ENCODE results near the gene MRPL58. TPM values are rescaled to one million over a fixed set of nuclear protein-coding genes. Genes with fewer than 3 reads are reported as not detected.

Gene MRPL58
- total RNA-seq, 1 donor from 2014 or later: 22.2 TPM

DNA sequence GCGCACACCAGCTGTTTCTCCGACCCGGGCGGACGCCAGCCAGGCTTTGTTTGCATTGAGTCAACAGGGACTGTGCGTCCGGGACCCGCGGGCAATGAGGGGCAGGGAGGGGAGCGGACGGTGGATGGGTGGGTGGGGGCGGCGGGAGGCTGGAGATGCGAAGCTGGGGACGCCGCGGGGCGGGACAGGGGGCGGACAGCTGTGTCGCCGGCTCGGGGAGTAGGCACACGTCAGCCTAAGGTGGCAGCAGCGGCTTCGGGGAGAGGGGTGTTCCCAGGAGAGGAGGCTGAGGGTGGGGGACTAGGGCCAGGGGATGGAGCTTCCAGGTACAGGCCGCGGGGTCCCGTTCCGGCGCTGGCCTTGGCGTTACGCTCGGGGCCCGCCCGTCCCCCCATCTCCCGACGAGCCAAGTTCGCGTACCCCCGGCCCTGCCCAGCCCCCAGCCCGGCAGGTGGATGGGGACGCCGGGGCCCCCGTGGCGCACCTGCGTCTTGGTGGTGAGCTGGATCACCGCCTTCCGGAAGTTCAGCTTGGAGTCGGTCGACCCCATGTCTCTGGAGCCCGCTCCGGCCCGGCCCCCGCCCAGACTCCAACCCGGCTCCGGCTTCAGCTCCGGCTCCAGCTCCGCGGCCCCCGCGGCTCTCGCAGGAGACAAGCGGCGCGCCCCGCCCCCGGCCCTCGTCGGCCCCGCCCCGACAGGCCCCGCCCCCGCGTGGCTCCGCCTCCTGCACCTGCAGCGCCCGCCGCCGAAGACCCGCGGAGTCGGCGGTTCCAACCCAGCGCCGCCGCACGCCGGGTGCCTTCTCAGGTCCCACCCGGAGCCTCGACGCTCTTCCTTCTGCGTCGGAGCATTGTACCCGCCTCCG, 40.1 kb upstream of the MRPL58 start, which contains the start of gene HID1:
TSS of gene HID1 (minus strand) at position 653 of the 866 bp plus-strand sequence. CDS start at position 550, 103 bp downstream.
- peak within 1 kb of the TSS; percentile 87 for H3K27ac Mint-ChIP-seq (ENCODE audit: unreplicated experiment)

DNA sequence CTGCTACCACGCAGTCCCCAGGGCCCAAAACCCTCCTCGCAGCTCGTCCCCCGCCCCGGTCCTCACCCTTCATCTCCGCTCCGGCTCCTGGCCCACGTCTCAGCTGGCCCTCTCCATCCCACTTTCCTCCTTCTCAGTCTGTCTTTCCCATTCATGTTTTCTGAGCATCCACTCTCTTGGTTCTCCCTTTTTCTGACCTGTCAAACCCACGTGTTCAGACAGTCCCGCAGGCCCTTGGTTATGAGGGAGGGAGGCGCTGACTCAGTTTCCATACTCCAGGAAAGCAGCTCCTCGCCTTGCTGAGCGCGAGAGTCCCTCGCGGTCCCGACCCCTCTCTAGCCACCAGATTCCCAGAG, 39.5 kb upstream of the MRPL58 start:
- DNase-seq: no peak
- Mint-ChIP-seq H3K9me3 (ENCODE audit: unreplicated experiment) (peaks cover 4% of the 10 kb centered on the region), H3K27me3 (ENCODE audit: unreplicated experiment) (peaks cover 10% of the 10 kb centered on the region), H3K4me3 (ENCODE audit: unreplicated experiment) (peak overlapping the region; percentile 91), H3K4me1 (ENCODE audit: low read depth, unreplicated experiment) (no peaks in the 10 kb centered on the region), H3K27ac (ENCODE audit: unreplicated experiment) (peak overlapping the region; percentile 87), H3K36me3 (ENCODE audit: unreplicated experiment) (no peaks in the 10 kb centered on the region)
- TF ChIP-seq, protein P1, sequence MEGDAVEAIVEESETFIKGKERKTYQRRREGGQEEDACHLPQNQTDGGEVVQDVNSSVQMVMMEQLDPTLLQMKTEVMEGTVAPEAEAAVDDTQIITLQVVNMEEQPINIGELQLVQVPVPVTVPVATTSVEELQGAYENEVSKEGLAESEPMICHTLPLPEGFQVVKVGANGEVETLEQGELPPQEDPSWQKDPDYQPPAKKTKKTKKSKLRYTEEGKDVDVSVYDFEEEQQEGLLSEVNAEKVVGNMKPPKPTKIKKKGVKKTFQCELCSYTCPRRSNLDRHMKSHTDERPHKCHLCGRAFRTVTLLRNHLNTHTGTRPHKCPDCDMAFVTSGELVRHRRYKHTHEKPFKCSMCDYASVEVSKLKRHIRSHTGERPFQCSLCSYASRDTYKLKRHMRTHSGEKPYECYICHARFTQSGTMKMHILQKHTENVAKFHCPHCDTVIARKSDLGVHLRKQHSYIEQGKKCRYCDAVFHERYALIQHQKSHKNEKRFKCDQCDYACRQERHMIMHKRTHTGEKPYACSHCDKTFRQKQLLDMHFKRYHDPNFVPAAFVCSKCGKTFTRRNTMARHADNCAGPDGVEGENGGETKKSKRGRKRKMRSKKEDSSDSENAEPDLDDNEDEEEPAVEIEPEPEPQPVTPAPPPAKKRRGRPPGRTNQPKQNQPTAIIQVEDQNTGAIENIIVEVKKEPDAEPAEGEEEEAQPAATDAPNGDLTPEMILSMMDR (IDR thresholded peaks at IDR 0.05; ENCODE audit: partially characterized antibody, unreplicated experiment): no peak

More for the DNA sequence above, 40.1 kb upstream of the MRPL58 start, which contains the start of gene HID1:
- peaks cover 10% of the 10 kb centered on the region for H3K27me3 Mint-ChIP-seq (ENCODE audit: unreplicated experiment)
- H3K4me1 Mint-ChIP-seq (ENCODE audit: low read depth, unreplicated experiment): no peaks in the 10 kb centered on the region
- peak within 1 kb of the TSS; percentile 91 for H3K4me3 Mint-ChIP-seq (ENCODE audit: unreplicated experiment)
- peaks cover 4% of the 10 kb centered on the region for H3K9me3 Mint-ChIP-seq (ENCODE audit: unreplicated experiment)
- DNase-seq: peak; percentile 89
- no peaks in the 10 kb centered on the region for H3K36me3 Mint-ChIP-seq (ENCODE audit: unreplicated experiment)
- TF ChIP-seq, protein P1 (IDR thresholded peaks at IDR 0.05; ENCODE audit: partially characterized antibody, unreplicated experiment): no peak

DNA sequence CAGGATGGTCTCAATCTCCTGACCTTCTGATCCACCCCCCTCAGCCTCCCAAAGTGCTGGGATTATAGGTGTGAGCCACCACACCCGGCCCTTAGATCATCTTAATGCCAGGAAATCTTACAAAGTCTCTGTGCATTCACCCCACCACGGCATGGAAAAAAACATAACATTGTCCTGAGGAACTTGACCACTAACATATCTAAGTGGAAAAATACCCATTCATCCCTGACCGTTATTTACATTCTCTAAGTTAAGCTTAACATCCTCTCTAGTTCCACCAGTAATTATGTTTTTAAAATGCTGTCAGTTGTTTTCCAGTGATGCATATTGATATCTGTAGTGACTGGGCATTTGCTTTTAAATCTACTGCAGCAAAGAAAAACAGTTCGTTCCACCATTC, 36.5 kb upstream of the MRPL58 start:
- peaks cover 12% of the 10 kb centered on the region for H3K9me3 Mint-ChIP-seq (ENCODE audit: unreplicated experiment)
- TF ChIP-seq, protein P1 (IDR thresholded peaks at IDR 0.05; ENCODE audit: partially characterized antibody, unreplicated experiment): no peak
- no peaks in the 10 kb centered on the region for H3K36me3 Mint-ChIP-seq (ENCODE audit: unreplicated experiment)
- H3K4me3 Mint-ChIP-seq (ENCODE audit: unreplicated experiment): no peak overlapping the region
- H3K27ac Mint-ChIP-seq (ENCODE audit: unreplicated experiment): no peak overlapping the region
- peaks cover 9% of the 10 kb centered on the region for H3K27me3 Mint-ChIP-seq (ENCODE audit: unreplicated experiment)
- no peak for DNase-seq
- no peaks in the 10 kb centered on the region for H3K4me1 Mint-ChIP-seq (ENCODE audit: low read depth, unreplicated experiment)

DNA sequence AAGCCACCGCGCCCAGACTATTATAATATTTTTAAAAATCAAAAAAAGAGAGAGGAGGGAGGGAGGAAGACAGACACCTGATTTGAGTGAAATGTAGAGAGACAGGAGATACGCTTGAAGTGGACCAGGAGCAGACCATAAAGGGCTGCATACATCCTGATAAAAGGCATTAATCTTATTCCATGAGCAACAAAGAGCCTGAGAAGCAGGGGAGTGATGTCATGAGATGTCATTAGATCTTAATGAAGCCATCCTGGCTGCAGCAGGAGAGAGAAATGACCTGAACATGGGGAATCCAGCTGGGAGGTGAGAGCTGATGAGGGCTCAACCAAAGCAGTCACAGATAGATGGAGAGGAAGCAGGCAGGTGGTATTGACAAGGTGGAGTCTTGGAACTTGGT, 34.7 kb upstream of the MRPL58 start:
- Mint-ChIP-seq H3K36me3 (ENCODE audit: unreplicated experiment) (no peaks in the 10 kb centered on the region), H3K9me3 (ENCODE audit: unreplicated experiment) (peaks cover 19% of the 10 kb centered on the region), H3K27ac (ENCODE audit: unreplicated experiment) (no peak overlapping the region), H3K4me3 (ENCODE audit: unreplicated experiment) (no peak overlapping the region), H3K4me1 (ENCODE audit: low read depth, unreplicated experiment) (peaks cover 2% of the 10 kb centered on the region), H3K27me3 (ENCODE audit: unreplicated experiment) (peaks cover 11% of the 10 kb centered on the region)
- TF ChIP-seq, protein P1 (IDR thresholded peaks at IDR 0.05; ENCODE audit: partially characterized antibody, unreplicated experiment): no peak
- DNase-seq: no peak

DNA sequence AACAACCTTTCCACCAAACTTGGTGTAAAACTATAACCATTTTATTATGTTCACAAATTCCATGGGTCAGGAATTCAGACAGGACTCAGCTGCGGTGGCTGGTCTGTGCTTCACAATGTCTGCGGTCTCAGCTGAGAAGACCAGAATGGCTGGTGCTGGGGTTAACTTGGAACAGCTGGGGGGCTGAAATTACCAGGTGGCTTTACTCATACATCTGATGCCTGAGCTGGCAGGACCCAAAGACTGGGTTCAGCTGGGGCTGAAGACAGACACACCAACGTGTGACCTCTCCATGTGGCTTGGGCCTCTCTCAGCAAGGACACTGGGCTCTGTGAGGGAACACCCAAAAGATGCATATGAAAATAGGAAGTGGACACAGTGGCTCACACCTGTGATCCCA, 34.2 kb upstream of the MRPL58 start:
- DNase-seq: no peak
- H3K27ac Mint-ChIP-seq (ENCODE audit: unreplicated experiment): no peak overlapping the region
- H3K4me1 Mint-ChIP-seq (ENCODE audit: low read depth, unreplicated experiment): peaks cover 2% of the 10 kb centered on the region
- peaks cover 17% of the 10 kb centered on the region for H3K9me3 Mint-ChIP-seq (ENCODE audit: unreplicated experiment)
- H3K27me3 Mint-ChIP-seq (ENCODE audit: unreplicated experiment): peaks cover 7% of the 10 kb centered on the region
- TF ChIP-seq, protein P1 (IDR thresholded peaks at IDR 0.05; ENCODE audit: partially characterized antibody, unreplicated experiment): no peak
- H3K36me3 Mint-ChIP-seq (ENCODE audit: unreplicated experiment): no peaks in the 10 kb centered on the region
- H3K4me3 Mint-ChIP-seq (ENCODE audit: unreplicated experiment): no peak overlapping the region
